GM19372 (cell line): ENCODE measurements around the gene HMX1.

ENCODE experiments used
- ATAC-seq: cut with Tn5 transposase; IDR thresholded peaks from one replicate; pipeline ENCODE4 v1.9.1; 2021; ENCODE audit warnings: mild to moderate bottlenecking, low read depth, moderate library complexity; ENCODE audit not compliant: unreplicated experiment

Gene HMX1

DNA sequence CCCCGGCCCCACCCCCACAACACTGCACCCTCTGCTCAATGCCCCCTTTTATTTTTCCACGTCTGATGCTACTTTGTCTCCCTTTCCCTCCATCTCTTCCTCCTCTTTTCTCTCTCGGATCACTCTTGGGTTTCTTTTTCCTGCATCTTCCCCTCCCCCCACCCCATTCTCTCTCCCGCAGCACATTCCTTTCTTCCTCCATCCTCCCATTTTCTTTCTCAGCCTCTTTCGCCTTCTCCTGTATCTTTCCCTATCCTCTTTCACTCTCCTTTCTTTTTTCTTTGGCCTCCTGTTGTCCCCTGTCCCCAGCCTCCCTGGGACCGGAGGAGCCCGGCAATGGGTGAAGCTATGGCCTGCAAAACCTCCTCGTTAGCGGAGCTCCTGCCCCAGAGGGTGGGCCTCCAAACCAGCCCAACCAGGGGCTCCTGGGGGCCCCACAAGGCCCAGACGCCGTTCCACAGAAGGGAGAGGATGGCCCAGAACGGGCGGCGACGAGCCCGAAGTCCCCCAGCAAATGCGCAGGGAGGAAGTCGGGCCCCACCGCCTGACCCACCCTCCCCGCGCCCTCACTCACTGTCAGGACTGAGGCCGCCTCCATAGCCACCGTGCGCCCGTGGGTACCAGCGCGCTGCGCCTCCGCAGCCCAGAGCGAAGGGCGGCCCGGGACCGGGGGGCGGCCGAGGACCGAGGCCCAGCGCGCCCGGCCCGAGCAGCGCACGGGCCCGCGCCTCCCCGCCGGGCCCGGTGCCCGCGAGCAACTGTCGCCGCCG lies 807 bp downstream of the HMX1 start:
- ATAC-seq: no peak

DNA sequence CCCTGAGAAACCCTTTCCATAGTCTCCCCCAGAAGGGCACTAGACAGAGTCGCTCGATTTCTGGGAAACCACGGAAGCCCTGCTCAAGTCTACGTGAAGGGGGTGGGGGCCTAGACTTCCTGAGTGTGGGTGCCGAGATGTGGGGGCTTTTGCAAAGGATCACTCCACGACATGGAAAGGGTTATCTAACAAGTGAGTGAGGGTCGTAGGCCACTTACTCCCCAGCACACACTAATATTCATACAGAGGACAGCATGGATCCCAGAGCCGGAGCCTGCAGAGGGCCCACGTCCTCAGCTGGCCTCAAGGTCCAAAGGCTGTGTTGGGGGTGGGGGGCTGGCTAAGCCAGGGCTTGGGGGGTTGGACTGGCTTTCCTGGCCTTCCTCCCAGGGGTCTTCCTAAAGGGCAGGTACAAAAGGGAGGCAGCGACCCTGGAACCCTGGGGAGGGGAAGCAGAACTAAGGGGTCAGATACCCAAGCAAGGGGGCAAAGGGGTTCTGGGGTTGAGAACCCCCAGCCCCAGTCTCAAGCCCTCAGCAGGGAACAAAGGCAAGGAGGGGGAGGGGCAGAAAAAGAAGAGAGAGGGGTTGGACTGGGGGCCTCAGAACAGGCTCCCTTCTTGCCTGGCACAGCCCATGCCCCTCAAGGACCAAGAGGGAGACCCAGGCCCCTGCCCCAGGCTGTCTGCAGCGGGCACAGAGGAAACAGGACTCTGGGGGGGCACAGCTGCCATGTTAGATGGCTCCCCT lies 1.6 kb downstream of the HMX1 start:
- ATAC-seq: no peak

DNA sequence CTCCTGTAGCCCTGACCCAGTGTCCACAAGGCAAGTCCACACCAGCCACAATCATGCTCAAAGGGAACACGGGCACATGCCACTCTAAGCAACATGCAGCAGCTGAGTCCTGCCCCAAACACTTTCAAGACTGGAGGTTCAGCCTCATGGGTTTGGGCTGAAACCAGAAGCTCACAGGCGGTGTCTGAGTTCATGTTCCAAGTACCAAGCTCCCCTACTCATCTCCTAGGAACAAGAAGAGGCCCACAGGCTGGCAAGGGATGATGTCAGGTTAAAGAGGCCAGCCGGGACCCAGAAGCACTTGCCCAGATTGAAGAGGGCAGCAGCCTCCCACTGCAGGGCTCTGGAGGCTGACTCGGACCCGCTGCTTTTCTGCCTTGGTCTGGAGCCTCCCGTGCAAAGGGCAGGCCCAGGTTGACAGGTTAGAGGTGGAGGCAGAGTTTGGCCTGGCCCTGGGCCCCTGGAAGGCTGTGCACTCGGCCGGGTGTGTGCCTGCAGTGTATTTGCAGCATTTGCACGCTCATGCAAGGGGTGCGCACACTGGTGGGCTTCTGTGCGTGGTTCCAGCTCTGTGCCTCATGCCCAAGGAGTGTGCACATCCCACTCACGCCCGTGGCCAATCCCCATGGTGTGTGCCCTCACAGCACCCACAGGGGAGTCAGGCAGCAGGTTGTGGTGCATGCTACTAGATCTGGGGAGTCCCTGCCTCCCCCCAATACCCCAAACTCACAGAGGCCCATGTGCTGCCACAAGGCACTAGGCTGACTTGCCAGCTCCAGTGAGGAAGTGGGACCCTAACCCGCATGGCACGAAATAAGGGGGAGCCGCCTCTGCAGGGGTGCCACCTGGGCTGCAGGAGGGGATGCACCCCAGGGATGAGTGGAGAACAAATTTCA lies 2.4 kb downstream of the HMX1 start:
- no peak for ATAC-seq

DNA sequence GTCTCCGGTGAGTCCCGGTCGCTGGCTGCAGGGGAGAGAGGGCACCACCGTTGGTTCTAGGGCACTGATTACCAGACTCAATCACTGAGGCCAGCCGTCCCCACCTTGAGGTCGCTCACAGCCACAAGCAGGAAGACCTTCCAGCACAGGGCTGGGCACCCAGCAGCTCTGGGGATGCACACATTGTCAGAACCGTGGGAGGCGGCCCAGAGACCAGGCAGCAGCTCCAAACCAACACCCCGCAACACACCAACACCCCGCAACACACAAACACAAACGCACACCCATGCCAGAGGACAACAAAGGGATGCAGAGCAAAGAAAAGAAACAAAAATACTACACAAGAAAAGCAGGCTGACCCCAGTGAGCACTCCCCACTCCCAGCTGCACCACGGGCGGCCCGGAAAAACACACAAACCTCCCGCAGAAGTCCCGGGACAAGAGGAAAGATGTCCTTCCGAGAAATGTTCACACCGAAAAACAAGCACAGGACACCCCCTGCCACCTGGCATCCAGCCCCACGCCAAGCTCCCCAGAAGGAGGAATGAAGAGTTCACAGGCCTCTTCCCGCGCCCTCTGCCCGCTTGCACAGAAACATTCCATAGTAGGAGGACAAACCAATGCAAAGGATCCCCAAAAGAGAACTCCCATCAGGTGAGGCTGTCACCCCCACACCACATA lies 3.2 kb downstream of the HMX1 start:
- ATAC-seq: no peak

DNA sequence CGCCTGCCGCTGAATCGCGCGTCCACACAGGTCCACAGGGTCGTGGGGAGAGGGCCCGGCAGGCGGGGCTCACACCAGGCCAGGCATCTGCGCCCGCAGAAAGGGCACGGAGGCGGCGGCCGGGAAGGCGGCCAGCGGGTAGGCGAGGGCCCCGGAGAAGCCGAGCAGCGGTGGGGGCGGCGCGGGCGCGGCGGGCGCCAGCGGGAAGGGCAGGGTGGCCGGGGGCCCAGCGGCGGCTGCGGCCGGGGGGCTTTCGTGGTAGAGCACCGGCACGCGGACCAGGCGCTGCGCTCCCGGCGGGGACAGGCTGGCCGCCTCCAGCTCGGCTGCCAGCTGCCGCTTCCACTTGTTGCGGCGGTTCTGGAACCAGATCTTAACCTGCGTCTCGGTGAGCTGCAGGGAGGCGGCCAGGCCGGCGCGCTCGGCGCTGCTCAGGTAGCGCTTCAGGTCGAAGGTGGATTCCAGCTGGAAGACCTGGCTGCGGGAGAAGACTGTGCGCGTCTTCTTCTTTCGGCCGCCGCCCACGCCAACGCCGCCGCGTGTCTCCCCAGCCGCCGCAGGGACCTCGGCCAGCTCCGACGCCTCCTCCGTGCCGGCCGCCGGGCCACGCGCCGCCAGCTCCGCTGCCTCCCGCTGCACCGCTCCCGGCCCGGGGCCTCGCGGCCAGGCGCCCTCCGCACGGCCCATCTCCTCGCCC lies 3.9 kb downstream of the HMX1 start:
- ATAC-seq: no peak

DNA sequence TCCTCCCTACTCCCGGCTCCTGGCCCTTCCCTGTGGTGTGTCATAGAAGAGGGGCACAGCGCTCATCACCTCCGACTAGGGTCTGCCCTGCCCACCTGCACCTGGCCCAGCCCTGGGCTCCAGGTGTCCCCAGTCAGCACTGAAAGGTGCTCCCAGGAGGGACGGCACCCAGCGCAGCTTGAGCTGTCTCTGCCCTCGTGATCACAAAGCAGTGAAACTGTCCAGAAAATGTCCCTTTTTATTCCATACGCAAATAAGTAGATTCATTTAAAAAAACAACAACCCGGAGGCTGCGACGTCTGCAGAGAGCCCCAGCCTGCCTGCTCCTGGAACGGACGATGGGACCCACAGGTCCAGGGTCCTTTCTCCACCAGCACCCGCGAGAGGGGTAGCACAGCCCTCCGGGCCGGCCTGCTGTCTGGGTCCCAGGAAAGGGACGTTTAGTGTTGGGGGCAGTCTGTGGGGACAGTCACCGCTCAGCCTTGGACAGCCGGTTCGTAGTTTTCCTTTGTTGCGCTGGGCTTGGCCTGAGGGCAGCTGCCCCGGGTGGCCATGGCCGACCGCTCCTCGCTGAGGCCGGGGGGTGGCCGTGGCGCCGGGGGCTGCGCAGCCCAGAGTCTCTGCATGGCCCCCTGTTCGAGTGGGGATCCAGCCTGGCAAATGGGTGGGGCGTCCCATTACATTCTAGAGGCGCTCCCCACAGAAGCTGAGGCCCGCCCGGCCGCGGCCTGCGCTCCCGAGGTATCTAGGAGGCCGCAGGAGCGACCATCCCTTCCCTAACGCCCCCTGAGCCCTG lies 4.6 kb downstream of the HMX1 start:
- no peak for ATAC-seq

DNA sequence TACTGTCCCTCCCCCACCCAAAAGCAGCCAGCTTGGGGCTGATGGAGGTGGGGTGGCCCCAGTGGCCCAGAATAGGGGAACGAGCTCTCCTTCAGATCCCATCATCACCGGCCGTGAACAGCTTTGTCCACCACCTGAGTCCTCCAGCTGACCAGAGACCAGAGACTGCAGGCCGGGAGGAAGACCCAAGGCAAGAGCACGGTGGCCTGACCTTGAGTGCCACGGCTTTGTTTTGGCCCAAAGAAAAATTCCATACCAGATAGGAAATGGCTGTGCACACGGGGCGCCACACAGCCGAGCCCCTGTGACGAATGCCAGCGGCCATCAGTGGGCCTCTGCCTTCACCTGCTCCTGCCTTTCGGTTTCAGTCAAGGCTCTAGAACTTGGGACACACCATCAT lies 5.2 kb downstream of the HMX1 start:
- ATAC-seq: no peak

DNA sequence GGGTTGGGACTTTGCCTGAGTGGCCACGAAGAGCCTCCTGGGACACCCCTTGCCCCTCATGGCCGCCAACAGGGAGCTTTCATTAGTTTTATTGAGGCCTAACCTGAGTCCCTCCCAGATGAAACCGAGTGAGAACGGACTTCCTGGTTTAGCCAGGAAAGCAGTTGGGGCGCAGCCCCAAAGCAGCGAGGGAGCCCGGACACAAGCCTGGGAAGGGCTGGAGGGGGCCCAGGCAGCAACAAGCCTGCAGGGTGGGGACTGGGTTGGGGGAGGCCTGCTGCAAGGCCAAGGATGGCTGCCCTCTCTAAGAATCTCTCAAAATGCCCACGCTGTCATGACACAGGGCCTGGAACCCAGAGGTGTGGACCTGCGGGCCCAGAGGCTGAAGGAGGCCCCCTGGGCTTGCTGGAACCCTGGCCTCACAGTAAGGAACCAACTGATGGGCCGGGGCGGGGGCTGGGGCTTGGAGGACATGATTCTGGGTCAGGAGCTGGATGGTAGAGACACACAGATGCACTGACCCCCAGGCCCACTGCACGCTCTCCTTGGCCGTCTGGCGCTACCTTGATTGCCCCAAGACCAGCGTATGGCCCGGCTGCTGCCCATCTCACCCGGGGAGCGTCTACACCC lies 5.8 kb downstream of the HMX1 start:
- no peak for ATAC-seq

DNA sequence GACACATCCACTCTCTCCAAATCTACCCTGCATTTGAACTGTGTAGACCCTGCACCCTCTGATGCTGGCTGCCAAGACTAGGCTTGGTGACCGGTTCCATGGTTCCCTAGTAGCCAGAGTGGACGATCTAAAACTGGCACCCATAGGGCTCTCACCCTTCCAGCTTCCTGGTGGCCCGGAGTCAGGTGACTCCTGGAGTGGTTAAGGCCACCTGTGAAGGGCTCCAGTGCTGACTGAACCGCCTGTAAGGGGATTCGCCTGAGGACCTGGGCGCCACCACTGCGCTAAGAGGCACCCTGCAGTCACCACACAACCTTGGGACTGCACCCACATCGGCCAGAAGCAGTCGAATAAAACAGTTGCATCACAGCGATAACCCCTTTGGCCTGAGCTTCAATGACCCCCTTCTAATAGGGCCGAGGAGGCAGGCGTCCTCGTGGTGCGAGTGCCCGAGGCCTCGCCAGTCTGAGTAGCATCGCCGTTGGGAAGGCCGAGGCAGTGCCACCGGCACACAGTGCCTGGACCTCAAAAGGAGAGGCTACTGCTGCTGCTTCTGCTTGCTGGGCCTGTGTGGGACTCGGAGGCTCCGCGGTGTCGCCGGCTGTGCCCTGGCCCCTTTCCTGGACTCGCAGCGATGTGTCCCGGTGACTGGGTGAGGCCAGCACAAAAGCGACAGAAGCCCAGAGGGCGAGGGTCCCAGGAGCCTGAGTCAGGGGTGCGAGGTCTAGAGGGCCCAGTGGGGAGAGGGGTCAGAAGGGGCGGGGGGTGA lies 6.5 kb downstream of the HMX1 start:
- ATAC-seq: no peak

DNA sequence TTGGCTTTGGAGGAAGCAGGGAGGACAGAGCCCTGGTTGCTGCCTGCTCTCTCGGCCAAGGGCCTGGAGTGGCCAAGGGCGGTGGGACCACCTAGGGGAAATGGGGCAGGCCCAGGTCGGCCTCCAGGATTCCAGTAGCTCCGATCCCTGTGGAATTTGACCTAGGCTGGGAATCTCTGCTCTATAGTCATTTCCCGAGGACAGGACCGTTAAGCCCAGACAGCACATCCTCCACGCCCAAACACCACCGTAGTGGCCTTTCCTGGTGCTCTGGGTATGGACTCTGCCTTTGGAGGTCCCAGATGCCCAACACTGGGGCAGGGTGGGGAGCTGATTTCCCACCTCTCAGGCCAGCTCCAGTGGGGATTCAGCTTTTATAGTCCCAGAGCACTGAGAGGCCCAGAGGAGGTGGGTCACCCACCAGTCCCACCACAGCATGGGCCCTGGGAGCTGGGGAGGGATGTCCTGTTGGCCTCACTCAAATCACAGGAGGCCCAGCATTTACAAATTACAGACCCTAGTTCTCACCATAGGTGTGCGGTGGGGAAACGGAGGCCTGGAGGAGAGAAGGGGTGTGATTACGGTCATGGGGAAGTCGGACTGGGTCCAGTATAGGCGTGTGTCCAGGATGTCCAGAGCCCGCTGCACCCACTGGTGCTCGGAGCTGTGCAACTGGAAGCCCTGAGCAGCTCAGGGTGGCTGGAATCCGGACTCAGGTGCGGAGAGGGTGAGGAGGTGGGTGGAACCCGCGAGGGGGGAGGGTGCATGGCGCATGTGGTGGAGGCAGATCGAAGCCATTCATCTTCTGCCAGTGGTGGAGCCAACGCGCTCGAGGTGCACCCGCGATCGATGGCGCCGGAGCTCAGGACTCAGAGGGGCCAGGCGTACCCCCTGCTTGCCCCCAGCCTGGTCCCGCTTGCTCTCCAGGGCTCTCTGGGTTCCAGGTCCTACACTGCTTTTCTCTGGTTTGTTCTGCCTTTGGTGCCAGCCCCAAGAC lies 7.7 kb downstream of the HMX1 start:
- no peak for ATAC-seq

DNA sequence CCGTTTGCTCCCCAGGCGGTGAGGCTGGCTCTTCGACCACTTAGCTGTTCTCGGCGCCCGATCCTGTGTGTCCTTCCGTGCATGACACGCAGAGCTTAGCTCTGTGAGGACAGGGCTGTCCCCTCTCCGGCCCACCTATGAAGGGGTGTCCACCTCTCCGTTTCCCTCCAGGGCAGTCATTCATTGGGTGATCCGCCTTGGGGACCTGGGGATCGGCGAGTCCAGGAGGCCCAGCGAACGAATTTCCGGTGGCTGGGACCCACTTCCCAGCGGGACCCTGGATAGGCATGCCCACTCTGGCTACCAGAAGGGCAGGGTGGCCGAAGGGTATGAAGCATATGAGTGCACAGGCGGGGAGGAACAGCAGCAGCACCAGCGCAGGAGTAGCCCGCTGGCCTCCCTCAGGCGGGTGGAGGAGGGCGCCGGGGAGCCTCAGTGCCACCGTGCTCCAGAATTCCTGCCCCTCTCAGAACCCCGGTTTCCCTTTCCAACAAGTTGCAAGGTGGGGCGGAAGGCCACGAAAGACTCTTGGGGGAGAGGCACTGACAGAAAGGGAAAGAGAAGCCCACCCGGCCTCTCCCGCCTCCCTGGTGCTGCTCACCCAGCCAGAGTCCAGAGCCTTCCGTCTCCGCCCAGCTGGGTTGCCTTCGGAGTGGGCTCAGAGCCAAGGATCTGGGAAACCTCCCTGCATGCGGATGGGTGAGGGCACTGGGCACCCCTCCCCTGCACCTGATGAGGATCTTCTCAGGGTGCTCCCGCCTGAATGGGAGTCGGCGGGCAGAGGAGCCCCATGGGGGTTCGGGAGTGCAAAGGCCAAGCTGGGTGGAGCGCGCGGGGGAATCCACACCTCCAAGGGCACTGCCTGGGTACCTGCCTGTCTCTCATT lies 8.6 kb downstream of the HMX1 start:
- no peak for ATAC-seq

DNA sequence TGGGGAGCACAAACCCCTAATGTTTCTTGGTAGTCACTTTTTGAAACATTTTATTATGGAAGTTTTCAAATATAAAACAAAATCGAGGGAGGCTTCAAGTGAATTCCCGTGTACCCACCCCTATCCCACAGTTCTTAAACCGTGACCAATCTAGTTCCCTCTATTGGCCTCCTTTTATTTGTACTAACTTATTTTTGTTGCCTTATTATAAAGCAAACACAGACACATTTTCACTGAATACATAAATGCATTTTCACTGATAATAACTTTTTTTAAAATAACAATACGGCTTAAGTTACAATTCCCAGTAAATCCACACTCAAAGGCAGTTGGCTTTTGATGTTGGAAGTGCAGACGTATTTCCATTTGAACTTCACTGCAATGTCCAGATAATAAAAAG lies 9.3 kb downstream of the HMX1 start:
- ATAC-seq: no peak

DNA sequence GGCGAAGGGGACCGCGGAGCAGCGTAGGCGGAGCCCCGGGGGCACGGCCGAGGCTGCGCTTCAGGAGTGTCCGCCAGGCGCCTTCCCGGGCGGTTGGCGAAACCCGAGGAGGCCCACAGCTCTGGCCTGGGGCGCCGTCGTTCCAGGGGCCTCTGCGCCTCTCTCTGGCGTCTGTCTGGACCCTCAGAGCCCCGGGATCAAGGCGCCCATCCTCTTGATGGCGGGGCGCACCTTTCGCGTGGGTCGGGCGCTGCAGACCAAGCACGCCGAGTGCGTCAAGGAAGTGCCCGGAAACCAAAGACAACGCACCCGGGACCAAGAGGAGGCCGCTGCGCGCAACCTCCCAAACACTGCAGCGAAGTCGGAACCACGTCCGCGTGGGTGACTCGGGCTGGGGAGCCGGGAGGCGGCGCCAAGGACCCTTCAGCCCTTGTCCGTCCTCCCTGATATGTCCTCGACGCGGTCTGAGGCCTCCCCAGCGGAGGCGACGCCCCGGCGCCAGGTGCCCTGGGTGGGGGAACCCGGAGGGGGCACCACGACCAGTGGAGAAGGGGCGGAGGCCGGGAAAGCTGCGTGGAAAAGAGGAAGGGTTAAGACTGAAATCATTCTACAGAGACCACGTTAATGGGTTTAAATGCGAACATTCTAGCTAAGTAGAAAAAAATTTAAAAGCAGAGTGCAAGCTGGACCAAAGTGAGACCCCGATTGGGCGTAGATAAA lies 9.9 kb downstream of the HMX1 start:
- no peak for ATAC-seq

DNA sequence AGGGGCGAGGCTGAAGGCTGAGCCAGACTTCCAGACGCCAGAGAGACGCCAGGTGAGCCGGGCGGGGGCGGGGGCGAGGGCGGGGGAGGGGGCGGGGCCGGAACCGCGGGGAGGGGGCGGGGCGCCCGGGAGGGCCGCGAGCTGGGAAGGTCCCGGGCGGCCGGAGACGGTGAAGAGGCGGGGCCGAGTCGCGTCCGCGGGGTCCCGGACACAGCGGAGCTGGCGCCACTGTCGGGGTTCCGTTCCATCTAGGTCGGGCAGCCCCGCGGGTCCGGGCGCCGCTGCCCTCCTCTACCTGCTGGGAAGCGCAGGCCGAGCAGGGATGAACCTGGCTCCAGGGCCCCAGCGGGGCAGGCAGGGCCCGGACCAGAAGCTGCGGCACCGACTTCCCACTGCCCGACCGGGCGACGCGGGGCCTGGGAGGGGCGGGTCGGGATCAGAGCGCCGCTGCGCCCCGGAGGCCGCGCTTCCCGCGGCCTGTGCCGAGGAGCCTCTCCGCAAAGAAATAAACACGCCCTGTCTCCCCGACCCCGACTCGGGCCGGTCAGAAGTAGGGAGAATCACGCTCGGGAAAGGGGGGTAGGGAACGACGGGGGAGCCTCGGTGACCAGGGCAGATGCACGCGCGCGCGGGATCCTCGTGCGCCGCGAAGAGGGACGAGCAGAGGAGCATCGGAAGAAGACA lies 10.6 kb downstream of the HMX1 start:
- ATAC-seq: no peak
